Neural progenitor cell (in vitro differentiated cells): ENCODE results near the gene JAZF1. TPM values are rescaled to one million over a fixed set of nuclear protein-coding genes. Genes with fewer than 3 reads are reported as not detected.

Experiments used
- DNase-seq: peaks from one replicate; pipeline ENCODE4 v3.0.0-alpha.2; 2016; ENCODE audit warnings: low spot score
- H2AFZ ChIP-seq: fragments of 200-600 bp; sonication (generic); replicated peaks from 2 replicates; pipeline ENCODE4 v1.6.1; 2016; ENCODE audit warnings: antibody characterized with exemption
- H3F3A ChIP-seq: fragments of 200-600 bp; sonication (generic); 2 replicates; pipeline ENCODE4 v1.6.1; 2016; ENCODE audit warnings: antibody characterized with exemption, low read depth
- H3K27ac ChIP-seq: fragments of 200-600 bp; sonication (generic); 2 replicates; pipeline ENCODE4 v1.5.1; 2016; ENCODE audit warnings: mild to moderate bottlenecking
- H3K27me3 ChIP-seq: fragments of 200-600 bp; sonication (generic); 2 replicates; pipeline ENCODE4 v1.6.1; 2016; ENCODE audit warnings: mild to moderate bottlenecking, moderate library complexity
- H3K36me3 ChIP-seq: fragments of 200-600 bp; sonication (generic); 2 replicates; pipeline ENCODE4 v1.5.1; 2016
- H3K4me1 ChIP-seq: fragments of 200-600 bp; sonication (generic); 2 replicates; pipeline ENCODE4 v1.6.1; 2016; ENCODE audit warnings: mixed run types
- H3K4me2 ChIP-seq: fragments of 200-600 bp; sonication (generic); 2 replicates; pipeline ENCODE4 v1.6.1; 2016
- H3K4me3 ChIP-seq: fragments of 200-600 bp; sonication (generic); 2 replicates; pipeline ENCODE4 v1.5.1; 2016
- H3K79me2 ChIP-seq: fragments of 200-600 bp; sonication (generic); 2 replicates; pipeline ENCODE4 v1.6.1; 2016; ENCODE audit warnings: low read depth
- H3K9ac ChIP-seq: fragments of 200-600 bp; sonication (generic); 2 replicates; pipeline ENCODE4 v1.6.1; 2016
- H3K9me3 ChIP-seq: fragments of 200-600 bp; sonication (generic); 2 replicates; pipeline ENCODE4 v1.5.1; 2016; ENCODE audit warnings: low read depth
- H4K20me1 ChIP-seq: fragments of 200-600 bp; sonication (generic); 2 replicates; pipeline ENCODE4 v1.6.1; 2016; ENCODE audit warnings: low read depth
- H3K27ac Mint-ChIP-seq: 3 replicates; pipeline ENCODE4 v1.8.0; 2021; ENCODE audit warnings: mixed read lengths
- H3K27me3 Mint-ChIP-seq: 2 replicates; pipeline ENCODE4 v1.8.0; 2022; ENCODE audit warnings: low read depth, mild to moderate bottlenecking, inconsistent platforms, moderate library complexity, mixed read lengths; ENCODE audit not compliant: insufficient read depth
- H3K36me3 Mint-ChIP-seq: 3 replicates; pipeline ENCODE4 v1.8.0; 2021; ENCODE audit warnings: mixed read lengths
- H3K4me1 Mint-ChIP-seq: 3 replicates; pipeline ENCODE4 v1.8.0; 2021; ENCODE audit warnings: mixed read lengths
- H3K4me3 Mint-ChIP-seq: 3 replicates; pipeline ENCODE4 v1.8.0; 2021; ENCODE audit warnings: mild to moderate bottlenecking, moderate library complexity, mixed read lengths
- H3K9me3 Mint-ChIP-seq: 3 replicates; pipeline ENCODE4 v1.8.0; 2020; ENCODE audit warnings: mixed read lengths
- CTCF ChIP-seq: fragments of 200-600 bp; sonication (generic); IDR thresholded peaks from 2 replicates; pipeline ENCODE4 v1.5.1; 2017; ENCODE audit warnings: antibody characterized with exemption, mild to moderate bottlenecking
- EZH2 ChIP-seq: fragments of 200-600 bp; sonication (generic); IDR thresholded peaks from 2 replicates; pipeline ENCODE4 v1.6.1; 2017; ENCODE audit warnings: antibody characterized with exemption, mild to moderate bottlenecking, moderate library complexity
- EZH2phosphoT487 ChIP-seq: fragments of 200-600 bp; sonication (generic); IDR thresholded peaks from 2 replicates; pipeline ENCODE4 v1.6.1; 2017; ENCODE audit warnings: antibody characterized with exemption
- total RNA-seq: library from RNA; depleted of rRNA; stranded (reverse); fragments of >200 nt; gene quantifications from 2 replicates; pipeline ENCODE4 v1.2.3, GENCODE V29; 2015; ENCODE audit warnings: low replicate concordance

The JAZF1 gene
- total RNA-seq, 1 donor from 2014 or later, result 3.1 TPM

GRCh38 chr7:28075674-28076358 is 104.8 kb downstream of the JAZF1 start:
- Mint-ChIP-seq H3K36me3 (no peaks in the 10 kb centered on the region), H3K27ac (no peak overlapping the region), H3K4me3 (no peak overlapping the region), H3K9me3 (no peaks in the 10 kb centered on the region), H3K4me1 (no peaks in the 10 kb centered on the region), H3K27me3 (peaks cover 2% of the 10 kb centered on the region)
- H3K4me3 ChIP-seq, result no peak overlapping the region
- no peak overlapping the region for H3K27ac ChIP-seq
- H2AFZ ChIP-seq, result no peak overlapping the region
- H3K27me3 ChIP-seq, result no peaks in the 10 kb centered on the region
- H3K9me3 ChIP-seq, result no peaks in the 10 kb centered on the region
- no peaks in the 10 kb centered on the region for H3F3A ChIP-seq
- H3K4me1 ChIP-seq, result no peaks in the 10 kb centered on the region
- no peak overlapping the region for H3K4me2 ChIP-seq
- no peak overlapping the region for H3K9ac ChIP-seq
- no peaks in the 10 kb centered on the region for H3K79me2 ChIP-seq
- no peaks in the 10 kb centered on the region for H3K36me3 ChIP-seq
- no peaks in the 10 kb centered on the region for H4K20me1 ChIP-seq
- TF ChIP-seq EZH2 (no peak), CTCF (no peak), EZH2phosphoT487 (no peak)
- DNase-seq, result no peak

- H3K79me2 ChIP-seq, result no peaks in the 10 kb centered on the region
- no peak for DNase-seq
- H4K20me1 ChIP-seq, result no peaks in the 10 kb centered on the region
- no peaks in the 10 kb centered on the region for H3K36me3 ChIP-seq
- no peaks in the 10 kb centered on the region for H3K9me3 ChIP-seq
- peaks cover 4% of the 10 kb centered on the region for H3K27me3 Mint-ChIP-seq
- no peak overlapping the region for H3K4me3 ChIP-seq
- H3K4me3 Mint-ChIP-seq, result no peak overlapping the region
- no peaks in the 10 kb centered on the region for H3K9me3 Mint-ChIP-seq
- H2AFZ ChIP-seq, result no peak overlapping the region
- TF ChIP-seq EZH2phosphoT487 (no peak), EZH2 (no peak), CTCF (no peak)
- no peak overlapping the region for H3K4me2 ChIP-seq
- H3K27me3 ChIP-seq, result no peaks in the 10 kb centered on the region
- no peak overlapping the region for H3K9ac ChIP-seq
- peaks cover 11% of the 10 kb centered on the region for H3K4me1 Mint-ChIP-seq
- no peaks in the 10 kb centered on the region for H3F3A ChIP-seq
- no peaks in the 10 kb centered on the region for H3K36me3 Mint-ChIP-seq
- H3K27ac Mint-ChIP-seq, result no peak overlapping the region
- no peak overlapping the region for H3K27ac ChIP-seq
- no peaks in the 10 kb centered on the region for H3K4me1 ChIP-seq
Measured at GRCh38 chr7:28072876-28073514, 107.6 kb downstream of the JAZF1 start.

GRCh38 chr7:28071570-28071969 is 109.0 kb downstream of the JAZF1 start:
- no peak overlapping the region for H3K4me2 ChIP-seq
- H3K4me1 ChIP-seq, result no peaks in the 10 kb centered on the region
- Mint-ChIP-seq H3K9me3 (no peaks in the 10 kb centered on the region), H3K4me1 (peaks cover 11% of the 10 kb centered on the region), H3K4me3 (no peak overlapping the region), H3K27me3 (peaks cover 4% of the 10 kb centered on the region), H3K36me3 (no peaks in the 10 kb centered on the region), H3K27ac (no peak overlapping the region)
- H3K9ac ChIP-seq, result no peak overlapping the region
- no peaks in the 10 kb centered on the region for H3K79me2 ChIP-seq
- H3K36me3 ChIP-seq, result no peaks in the 10 kb centered on the region
- H3K4me3 ChIP-seq, result no peak overlapping the region
- H3K27me3 ChIP-seq, result no peaks in the 10 kb centered on the region
- no peaks in the 10 kb centered on the region for H3F3A ChIP-seq
- no peak overlapping the region for H2AFZ ChIP-seq
- H3K27ac ChIP-seq, result no peak overlapping the region
- no peak for DNase-seq
- H3K9me3 ChIP-seq, result no peaks in the 10 kb centered on the region
- H4K20me1 ChIP-seq, result no peaks in the 10 kb centered on the region
- TF ChIP-seq EZH2phosphoT487, result no peak
